GM18909 (cell line): ENCODE results near the gene PDE4B.

ENCODE experiments used
- ATAC-seq: cut with Tn5 transposase; IDR thresholded peaks from one replicate; pipeline ENCODE4 v1.9.1; 2021; ENCODE audit warnings: mild to moderate bottlenecking; ENCODE audit not compliant: unreplicated experiment, poor library complexity

Gene PDE4B

GRCh38 chr1:66217021-66217420 is 424.3 kb downstream of the PDE4B start:
- ATAC-seq = no peak

GRCh38 chr1:66217561-66217960 is 424.9 kb downstream of the PDE4B start:
- no peak for ATAC-seq

DNA sequence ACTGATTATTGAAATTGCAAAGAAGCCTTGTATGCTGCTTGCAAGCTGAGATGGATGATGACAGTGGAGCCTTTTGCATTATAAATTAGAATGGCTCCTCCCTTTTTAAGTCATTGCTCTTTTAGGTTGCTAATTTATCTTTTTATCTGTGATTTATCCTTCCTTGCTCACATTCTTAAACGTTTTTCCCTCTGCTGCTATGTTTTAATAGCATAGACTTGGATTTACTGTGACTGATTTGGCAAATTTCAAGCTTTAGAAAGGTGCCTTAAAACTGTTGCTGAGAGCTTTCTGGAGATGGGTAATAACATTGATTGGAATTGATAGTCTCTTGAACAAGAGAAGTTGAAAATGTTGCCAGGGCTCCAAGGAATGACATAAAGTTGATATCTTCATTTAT is 427.8 kb downstream of the PDE4B start:
- ATAC-seq = no peak

DNA sequence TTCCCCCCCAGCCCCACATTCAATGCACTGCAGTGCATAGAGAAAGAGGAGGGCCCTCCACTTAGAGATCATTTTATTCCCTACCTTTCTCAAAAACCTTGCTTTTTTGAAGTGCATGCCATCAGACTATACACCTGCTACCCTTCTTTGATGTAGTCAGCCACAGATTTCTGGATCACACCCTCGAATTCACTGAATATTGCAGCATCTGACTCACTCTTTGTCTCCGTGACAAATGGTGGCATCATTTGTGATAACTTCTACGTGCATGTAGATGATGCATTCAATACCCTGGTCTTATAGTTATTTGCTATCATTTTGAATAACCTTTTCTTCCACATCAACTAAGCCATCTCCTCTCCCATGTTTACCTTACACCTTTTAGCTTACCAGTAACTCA is 431.0 kb downstream of the PDE4B start:
- ATAC-seq = no peak

GRCh38 chr1:66226985-66227384 is 434.3 kb downstream of the PDE4B start:
- ATAC-seq = no peak

GRCh38 chr1:66227966-66228365 is 435.3 kb downstream of the PDE4B start:
- ATAC-seq = no peak

DNA sequence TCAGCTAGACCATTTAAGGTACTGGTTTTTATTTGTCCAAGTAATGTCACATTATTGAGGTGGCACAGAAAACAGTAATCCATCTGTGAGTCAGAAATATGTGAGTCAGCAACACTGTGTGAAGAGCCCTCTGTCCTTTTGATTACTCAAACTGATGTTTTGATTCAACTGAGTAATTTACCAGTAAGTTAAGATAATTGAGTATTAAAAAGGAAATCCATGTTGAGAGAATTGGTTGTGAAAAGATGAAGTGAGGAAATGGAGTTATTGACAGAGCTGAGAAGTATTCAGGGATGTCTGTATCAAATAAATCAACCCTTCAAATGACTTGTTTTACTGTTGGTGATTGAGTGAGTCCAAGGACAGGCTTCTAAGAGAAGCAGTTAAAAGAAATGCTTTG is 438.5 kb downstream of the PDE4B start:
- ATAC-seq = no peak

- no peak for ATAC-seq
Measured at GRCh38 chr1:66231681-66232463, 439.2 kb downstream of the PDE4B start.

DNA sequence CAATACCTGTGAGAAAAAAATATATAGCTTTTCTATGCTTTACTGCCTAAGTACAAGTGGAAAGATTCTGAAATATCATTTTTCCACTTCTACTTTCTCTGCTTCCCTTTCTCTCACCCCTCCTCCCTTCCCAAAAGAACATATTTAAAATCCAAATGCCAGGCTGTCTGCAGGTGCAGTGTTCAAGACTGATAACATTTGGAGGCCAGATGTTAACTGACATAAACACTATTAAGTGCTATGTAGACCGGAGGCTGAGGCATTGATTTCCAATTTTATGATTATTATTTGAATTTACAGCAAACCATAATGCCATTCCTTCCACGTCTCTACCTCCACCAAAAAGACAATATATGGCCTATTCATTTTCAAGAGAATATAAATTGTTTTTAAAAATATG is 444.3 kb downstream of the PDE4B start:
- no peak for ATAC-seq

DNA sequence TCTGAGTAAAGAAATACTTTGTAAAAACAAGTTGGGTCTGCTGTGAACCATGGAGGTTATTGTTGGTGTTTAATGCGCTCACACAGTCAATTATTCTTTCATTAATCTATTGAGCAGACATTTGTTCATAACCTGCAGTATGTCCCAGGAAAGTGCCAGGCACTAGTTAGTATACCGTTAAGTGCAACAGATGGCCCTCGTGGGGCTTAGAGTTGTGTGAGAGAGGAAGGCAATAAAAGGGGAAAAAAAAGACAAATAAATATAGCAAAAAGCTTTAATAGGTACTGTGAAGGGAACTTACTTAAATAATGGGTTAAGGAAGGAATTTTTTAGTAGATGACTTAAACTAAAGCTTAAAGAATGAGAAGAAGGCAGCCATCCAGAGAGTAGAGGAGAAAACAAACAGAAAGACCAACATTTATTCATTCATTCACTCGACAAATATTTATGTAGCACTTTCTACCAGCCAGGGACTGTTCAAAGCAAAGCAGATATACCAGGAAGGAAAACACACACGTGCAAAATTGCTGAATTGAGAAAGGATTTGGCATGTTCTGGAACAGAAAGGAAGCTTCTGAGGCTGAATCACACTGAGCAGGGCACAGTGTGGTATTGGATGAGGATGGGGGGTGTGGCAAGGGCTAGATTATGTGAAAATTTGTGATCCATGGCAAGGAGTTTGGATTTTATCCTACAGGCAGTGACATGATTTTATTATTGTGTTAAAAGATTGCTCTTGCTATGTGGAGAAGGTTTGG is 445.2 kb downstream of the PDE4B start:
- no peak for ATAC-seq

GRCh38 chr1:66239834-66240233 is 447.1 kb downstream of the PDE4B start:
- ATAC-seq = no peak

GRCh38 chr1:66240491-66241484 is 448.1 kb downstream of the PDE4B start:
- ATAC-seq = no peak

DNA sequence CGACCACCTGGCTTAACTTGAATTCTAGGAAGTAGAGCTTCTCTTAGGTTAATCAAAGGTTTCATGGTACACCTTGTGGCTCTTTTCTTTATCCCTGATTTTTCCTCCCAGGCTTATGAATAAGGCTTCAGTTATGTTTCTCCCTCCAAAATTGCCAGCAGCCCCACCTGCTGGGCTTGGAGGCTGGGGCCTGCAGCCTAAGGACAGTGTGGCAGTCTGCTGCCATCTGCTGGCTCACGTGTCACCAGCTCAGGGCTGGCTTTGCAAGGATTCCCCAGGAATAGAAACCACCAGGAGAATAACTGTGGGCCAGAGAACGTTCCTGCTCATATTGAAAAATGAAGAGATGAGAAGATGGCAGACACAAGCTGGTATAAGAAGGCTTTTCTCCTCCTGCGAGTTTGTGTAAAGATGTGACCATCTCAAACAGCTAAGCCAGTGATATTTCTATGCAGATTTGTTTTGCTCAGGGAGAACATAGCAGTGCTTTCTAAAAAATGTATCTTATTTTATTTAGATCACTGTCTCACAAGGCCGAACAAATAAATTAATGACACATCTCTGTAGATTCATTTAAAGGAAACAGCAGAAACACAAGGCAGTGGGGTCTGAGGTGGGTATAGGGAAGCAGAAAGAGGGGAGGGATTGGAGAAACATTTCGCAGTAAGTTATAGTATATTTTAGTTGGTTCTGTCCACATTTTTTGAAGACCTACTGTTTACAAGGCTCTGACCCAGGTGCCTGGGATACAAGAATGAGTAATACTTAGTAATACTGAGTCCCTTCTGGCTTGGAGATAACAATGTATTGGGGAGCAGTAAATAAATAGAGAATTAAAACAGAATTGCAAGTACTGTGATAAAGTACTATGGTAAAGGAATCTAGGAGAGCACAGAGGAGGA is 450.2 kb downstream of the PDE4B start:
- peak; percentile 84 for ATAC-seq

- peak; percentile 53 for ATAC-seq
Measured at GRCh38 chr1:66243548-66244130, 450.9 kb downstream of the PDE4B start.

DNA sequence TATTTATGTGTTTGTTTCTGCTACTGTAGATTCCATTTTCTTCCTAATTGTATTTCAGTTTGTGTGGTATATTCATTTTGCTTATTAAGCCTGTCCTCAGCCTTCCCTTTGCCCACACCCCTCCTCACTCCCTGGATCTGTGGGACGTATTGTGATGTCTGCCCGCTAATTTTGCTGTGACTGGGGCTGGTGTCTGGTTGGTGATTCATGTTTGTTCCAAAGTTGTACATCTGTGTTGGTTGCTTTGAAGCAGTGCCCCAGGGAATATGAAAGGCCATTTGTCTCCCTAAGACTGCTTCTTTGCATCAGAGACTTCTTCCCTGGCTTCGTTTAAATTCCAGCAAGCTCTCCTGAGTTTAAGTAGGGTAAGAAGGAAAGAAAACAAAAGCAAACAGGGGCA is 451.7 kb downstream of the PDE4B start:
- no peak for ATAC-seq

GRCh38 chr1:66245691-66246090 is 453.0 kb downstream of the PDE4B start:
- ATAC-seq = no peak

GRCh38 chr1:66246351-66247269 is 453.9 kb downstream of the PDE4B start:
- ATAC-seq = no peak
